ENCODE measurements around the gene B4GALNT1. TPM values are rescaled to one million over a fixed set of nuclear protein-coding genes. Genes with fewer than 3 reads are reported as not detected.

Gene B4GALNT1
- total and polyA plus RNA-seq, 9 of the 15 experiments (the other 6 are each of a cell fraction or from before 2014, with no cell fraction given) = 1.0 to 32.2 (median 9.8) TPM

DNA sequence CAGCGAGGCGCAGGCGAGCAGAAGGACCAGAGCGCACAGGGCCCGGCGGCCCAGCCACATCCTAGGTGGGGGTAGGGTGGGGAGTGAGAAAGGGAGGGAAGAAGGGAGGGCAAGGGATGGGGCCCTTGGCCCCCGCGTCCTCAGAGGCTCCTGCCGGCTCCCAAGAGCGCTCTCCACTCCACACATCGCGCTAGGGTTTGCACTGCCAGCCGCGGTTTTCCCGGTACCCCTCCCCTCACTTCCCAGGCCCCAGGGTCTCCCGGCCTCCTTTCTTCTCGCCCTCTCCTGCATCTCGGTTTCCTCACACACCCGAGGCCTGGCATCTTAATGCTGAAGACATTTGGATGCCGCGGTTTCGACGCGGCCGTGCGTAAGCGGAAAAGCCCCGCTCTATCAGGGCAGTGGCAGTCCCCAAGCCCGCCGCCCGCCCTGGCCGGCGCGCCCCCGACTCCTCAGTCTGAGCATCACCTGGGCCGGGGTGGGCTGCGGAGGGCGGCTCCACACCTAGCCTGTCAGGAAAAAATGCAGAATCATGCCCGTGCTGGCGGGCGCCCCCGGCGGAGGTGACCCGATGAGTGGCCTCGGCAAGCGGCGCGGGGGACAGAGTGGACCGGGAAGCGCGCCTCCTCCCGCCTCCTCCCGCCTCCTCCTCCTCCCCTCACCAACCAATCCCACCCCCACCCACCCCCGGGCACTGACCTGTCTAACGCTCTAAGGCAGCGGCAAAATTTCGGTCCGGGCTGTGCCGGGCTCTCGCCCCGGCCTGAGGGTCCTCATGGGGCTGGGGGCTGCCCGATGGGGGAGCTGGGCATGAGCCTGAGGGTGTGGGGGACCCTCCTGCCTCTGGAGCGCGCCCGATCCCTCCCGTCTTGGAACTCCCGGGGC lies 686 bp downstream of the B4GALNT1 start (continued):
- TF ChIP-seq ZNF707 (CRISPR knock-in tag; conservative IDR thresholded peaks at IDR 0.05) (no peak), NFE2 (IDR thresholded peaks at IDR 0.05; ENCODE audit: low read depth) (peak; percentile 97), ZNF766 (CRISPR knock-in tag; conservative IDR thresholded peaks at IDR 0.05) (no peak), EGR1 (conservative IDR thresholded peaks at IDR 0.05) (peak; percentile 42), TGIF2 (CRISPR knock-in tag; IDR thresholded peaks at IDR 0.05) (no peak), KDM2B (CRISPR knock-in tag; IDR thresholded peaks at IDR 0.05) (0 out of 2 replicates have a peak, but pooled peaks have one; percentile 32), EWSR1 (IDR thresholded peaks at IDR 0.05; ENCODE audit: borderline replicate concordance, low read depth, partially characterized antibody) (no peak), ARID2 (IDR thresholded peaks at IDR 0.05) (0 out of 2 replicates have a peak, but pooled peaks have one; percentile 9), YY1 (IDR thresholded peaks at IDR 0.05; ENCODE audit: borderline replicate concordance in 1 of 3, control insufficient read depth in 1 of 3, extremely low read depth in 1 of 3, insufficient read depth in 3 of 3, insufficient read length in 1 of 3, insufficient replicate concordance in 2 of 3, low read depth in 1 of 3, low read length in 2 of 3) (peak in 1 of 3 experiments; percentile 39), HSF4 (CRISPR knock-in tag; IDR thresholded peaks at IDR 0.05; ENCODE audit: borderline replicate concordance) (no peak), RBFOX2 (IDR thresholded peaks at IDR 0.05; ENCODE audit: low read depth, low read length) (peak; percentile 51; the same call in 1 of the 2 replicates), GATAD2A (IDR thresholded peaks at IDR 0.05) (0 out of 2 replicates have a peak, but pooled peaks have one; percentile 14), HDAC2 (IDR thresholded peaks at IDR 0.05) (no peak), SMAD1 (IDR thresholded peaks at IDR 0.05; ENCODE audit: low read depth, low read length, partially characterized antibody) (no peak), ZNF79 (CRISPR knock-in tag; IDR thresholded peaks at IDR 0.05; ENCODE audit: low read depth) (no peak), TEAD4 (IDR thresholded peaks at IDR 0.05; ENCODE audit: low read length) (no peak), TEAD4 (CRISPR knock-in tag; IDR thresholded peaks at IDR 0.05; ENCODE audit: borderline replicate concordance) (no peak), NCOA2 (IDR thresholded peaks at IDR 0.05; ENCODE audit: partially characterized antibody in 2 of 2) (no peak), EP300 (IDR thresholded peaks at IDR 0.05; ENCODE audit: low read length) (no peak)
- TF ChIP-seq, protein P1, sequence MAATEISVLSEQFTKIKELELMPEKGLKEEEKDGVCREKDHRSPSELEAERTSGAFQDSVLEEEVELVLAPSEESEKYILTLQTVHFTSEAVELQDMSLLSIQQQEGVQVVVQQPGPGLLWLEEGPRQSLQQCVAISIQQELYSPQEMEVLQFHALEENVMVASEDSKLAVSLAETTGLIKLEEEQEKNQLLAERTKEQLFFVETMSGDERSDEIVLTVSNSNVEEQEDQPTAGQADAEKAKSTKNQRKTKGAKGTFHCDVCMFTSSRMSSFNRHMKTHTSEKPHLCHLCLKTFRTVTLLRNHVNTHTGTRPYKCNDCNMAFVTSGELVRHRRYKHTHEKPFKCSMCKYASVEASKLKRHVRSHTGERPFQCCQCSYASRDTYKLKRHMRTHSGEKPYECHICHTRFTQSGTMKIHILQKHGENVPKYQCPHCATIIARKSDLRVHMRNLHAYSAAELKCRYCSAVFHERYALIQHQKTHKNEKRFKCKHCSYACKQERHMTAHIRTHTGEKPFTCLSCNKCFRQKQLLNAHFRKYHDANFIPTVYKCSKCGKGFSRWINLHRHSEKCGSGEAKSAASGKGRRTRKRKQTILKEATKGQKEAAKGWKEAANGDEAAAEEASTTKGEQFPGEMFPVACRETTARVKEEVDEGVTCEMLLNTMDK (IDR thresholded peaks at IDR 0.05; ENCODE audit: borderline replicate concordance, insufficient read depth, low read depth, low read length, poor library complexity, severe bottlenecking) = peak; percentile 52
- TF ChIP-seq, protein P2, sequence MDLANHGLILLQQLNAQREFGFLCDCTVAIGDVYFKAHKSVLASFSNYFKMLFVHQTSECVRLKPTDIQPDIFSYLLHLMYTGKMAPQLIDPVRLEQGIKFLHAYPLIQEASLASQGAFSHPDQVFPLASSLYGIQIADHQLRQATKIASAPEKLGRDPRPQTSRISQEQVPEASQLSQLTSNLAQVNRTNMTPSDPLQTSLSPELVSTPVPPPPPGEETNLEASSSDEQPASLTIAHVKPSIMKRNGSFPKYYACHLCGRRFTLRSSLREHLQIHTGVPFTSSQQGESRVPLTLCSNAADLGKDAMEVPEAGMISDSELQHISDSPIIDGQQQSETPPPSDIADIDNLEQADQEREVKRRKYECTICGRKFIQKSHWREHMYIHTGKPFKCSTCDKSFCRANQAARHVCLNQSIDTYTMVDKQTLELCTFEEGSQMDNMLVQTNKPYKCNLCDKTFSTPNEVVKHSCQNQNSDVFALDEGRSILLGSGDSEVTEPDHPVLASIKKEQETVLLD (IDR thresholded peaks at IDR 0.05) = no peak
- TF ChIP-seq, protein P3, sequence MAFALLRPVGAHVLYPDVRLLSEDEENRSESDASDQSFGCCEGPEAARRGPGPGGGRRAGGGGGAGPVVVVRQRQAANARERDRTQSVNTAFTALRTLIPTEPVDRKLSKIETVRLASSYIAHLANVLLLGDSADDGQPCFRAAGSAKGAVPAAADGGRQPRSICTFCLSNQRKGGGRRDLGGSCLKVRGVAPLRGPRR (CRISPR knock-in tag; IDR thresholded peaks at IDR 0.05) = no peak
- TF ChIP-seq, protein P4, sequence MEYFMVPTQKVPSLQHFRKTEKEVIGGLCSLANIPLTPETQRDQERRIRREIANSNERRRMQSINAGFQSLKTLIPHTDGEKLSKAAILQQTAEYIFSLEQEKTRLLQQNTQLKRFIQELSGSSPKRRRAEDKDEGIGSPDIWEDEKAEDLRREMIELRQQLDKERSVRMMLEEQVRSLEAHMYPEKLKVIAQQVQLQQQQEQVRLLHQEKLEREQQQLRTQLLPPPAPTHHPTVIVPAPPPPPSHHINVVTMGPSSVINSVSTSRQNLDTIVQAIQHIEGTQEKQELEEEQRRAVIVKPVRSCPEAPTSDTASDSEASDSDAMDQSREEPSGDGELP (CRISPR knock-in tag; IDR thresholded peaks at IDR 0.05; ENCODE audit: borderline replicate concordance) = peak; percentile 23
